CD4-positive, CD25-positive, alpha-beta regulatory T cell (primary cell): ENCODE results near the gene CENPF. TPM values are rescaled to one million over a fixed set of nuclear protein-coding genes. Genes with fewer than 3 reads are reported as not detected.

Experiments used
- ATAC-seq, 2 donors: fragments of 150-1000 bp; cut with Tn5 transposase; one replicate each; pipeline ENCODE4 v1.10.0; 2021; ENCODE audit warnings: low read depth in 2 of 2, moderate number of reproducible peaks in 2 of 2, moderate library complexity in 1 of 2
- DNase-seq, 3 donors: peaks; one replicate each; pipeline versions ENCODE4 v3.0.0 to v3.0.0-alpha.2; 2012 to 2022; ENCODE audit warnings: mixed read lengths in 1 of 3
- H3K27ac ChIP-seq: one replicate; pipeline ENCODE4 v1.7.0; 2013; ENCODE audit warnings: mild to moderate bottlenecking, low read length; ENCODE audit not compliant: insufficient read depth, poor library complexity, severe bottlenecking
- H3K27me3 ChIP-seq: one replicate; pipeline ENCODE4 v1.7.0; 2013; ENCODE audit warnings: low read length; ENCODE audit not compliant: control insufficient read depth, insufficient read depth
- H3K36me3 ChIP-seq: one replicate; pipeline ENCODE4 v1.7.0; 2013; ENCODE audit warnings: mild to moderate bottlenecking, low read length, moderate library complexity; ENCODE audit not compliant: control insufficient read depth, insufficient read depth
- H3K4me1 ChIP-seq: 2 replicates; pipeline ENCODE4 v1.7.0; 2013; ENCODE audit warnings: mild to moderate bottlenecking, low read length; ENCODE audit not compliant: insufficient read depth, control insufficient read depth, poor library complexity, severe bottlenecking
- H3K4me3 ChIP-seq: one replicate; pipeline ENCODE4 v1.7.0; 2013; ENCODE audit warnings: low read depth, mild to moderate bottlenecking, low read length, moderate library complexity
- H3K9me3 ChIP-seq, 2 experiments: 1 replicate in 1 of 2; 2 replicates in 1 of 2; pipeline ENCODE4 v1.7.0; 2013; ENCODE audit warnings: low read length in 2 of 2, mild to moderate bottlenecking in 1 of 2, moderate library complexity in 1 of 2; ENCODE audit not compliant: control insufficient read depth in 2 of 2
- H3K27ac Mint-ChIP-seq, 3 donors: one replicate each; pipeline ENCODE4 v1.8.0; 2020 to 2022; ENCODE audit warnings: mild to moderate bottlenecking in 3 of 3, mixed read lengths in 3 of 3, moderate library complexity in 2 of 3
- H3K27me3 Mint-ChIP-seq: one replicate; pipeline ENCODE4 v1.8.0; 2022; ENCODE audit warnings: mild to moderate bottlenecking, mixed read lengths
- H3K36me3 Mint-ChIP-seq: one replicate; pipeline ENCODE4 v1.8.0; 2020; ENCODE audit warnings: mixed read lengths
- H3K4me1 Mint-ChIP-seq, 4 donors: one replicate each; pipeline ENCODE4 v1.8.0; 2020 to 2022; ENCODE audit warnings: mixed read lengths in 4 of 4, mild to moderate bottlenecking in 1 of 4
- H3K4me3 Mint-ChIP-seq, 4 donors: one replicate each; pipeline ENCODE4 v1.8.0; 2020 to 2022; ENCODE audit warnings: mild to moderate bottlenecking in 4 of 4, mixed read lengths in 4 of 4, moderate library complexity in 3 of 4
- H3K9me3 Mint-ChIP-seq, 7 donors: one replicate each; pipeline ENCODE4 v1.8.0; 2020 to 2022; ENCODE audit warnings: mixed read lengths in 7 of 7, mild to moderate bottlenecking in 3 of 7, moderate library complexity in 2 of 7
- polyA plus RNA-seq, 4 donors: library from polyadenylated mRNA; unstranded; fragments of 300-500 nt; fragmentation: Illumina TruSeq; gene quantifications; one replicate each; pipeline ENCODE4 v1.2.3, GENCODE V29; 2021
- total RNA-seq: library from RNA; stranded (reverse); gene quantifications from one replicate; pipeline ENCODE4 v1.2.3, GENCODE V29; 2022

Gene CENPF
- total and polyA plus RNA-seq, 5 donors from 2014 or later, result 0.75 to 7.9 (median 1.2) TPM

- Mint-ChIP-seq H3K9me3 (peaks cover 0 to 29% (median 9%) of the 10 kb centered on the region in 7 donors), H3K4me3 (no peak overlapping the region), H3K36me3 (no peaks in the 10 kb centered on the region), H3K27me3 (no peaks in the 10 kb centered on the region), H3K4me1 (no peaks in the 10 kb centered on the region), H3K27ac (no peak overlapping the region)
- no peaks in the 10 kb centered on the region for H3K4me1 ChIP-seq
- no peak overlapping the region for H3K27ac ChIP-seq
- no peaks in the 10 kb centered on the region for H3K36me3 ChIP-seq
- ATAC-seq, result no peak
- H3K9me3 ChIP-seq, result no peaks in the 10 kb centered on the region
- DNase-seq, result no peak
- no peak overlapping the region for H3K4me3 ChIP-seq
- H3K27me3 ChIP-seq, result no peaks in the 10 kb centered on the region
Measured at GRCh38 chr1:214702556-214702955, 99.6 kb downstream of the CENPF start.

GRCh38 chr1:214707306-214708087, 104.5 kb downstream of the CENPF start:
- no peaks in the 10 kb centered on the region for H3K9me3 ChIP-seq
- H3K27me3 Mint-ChIP-seq, result no peaks in the 10 kb centered on the region
- peaks cover 0 to 29% (median 8%) of the 10 kb centered on the region in 7 donors for H3K9me3 Mint-ChIP-seq

GRCh38 chr1:214708321-214708955, 105.4 kb downstream of the CENPF start:
- DNase-seq (no peak), ATAC-seq (no peak)
- no peak overlapping the region for H3K4me3 Mint-ChIP-seq
- H3K4me1 ChIP-seq, result no peaks in the 10 kb centered on the region
- H3K27ac Mint-ChIP-seq, result no peak overlapping the region
- no peaks in the 10 kb centered on the region for H3K4me1 Mint-ChIP-seq
- no peaks in the 10 kb centered on the region for H3K36me3 Mint-ChIP-seq
- no peaks in the 10 kb centered on the region for H3K36me3 ChIP-seq
- peaks cover 0 to 25% (median 6%) of the 10 kb centered on the region in 7 donors for H3K9me3 Mint-ChIP-seq
- no peaks in the 10 kb centered on the region for H3K27me3 Mint-ChIP-seq
- no peak overlapping the region for H3K27ac ChIP-seq
- H3K9me3 ChIP-seq, result no peaks in the 10 kb centered on the region
- H3K27me3 ChIP-seq, result no peaks in the 10 kb centered on the region
- H3K4me3 ChIP-seq, result no peak overlapping the region

More at GRCh38 chr1:214707306-214708087, 104.5 kb downstream of the CENPF start:
- Mint-ChIP-seq H3K36me3 (no peaks in the 10 kb centered on the region), H3K4me3 (no peak overlapping the region), H3K27ac (no peak overlapping the region), H3K4me1 (no peaks in the 10 kb centered on the region)
- ATAC-seq, result no peak
- H3K27ac ChIP-seq, result no peak overlapping the region
- no peak for DNase-seq
- H3K4me3 ChIP-seq, result no peak overlapping the region
- no peaks in the 10 kb centered on the region for H3K4me1 ChIP-seq
- no peaks in the 10 kb centered on the region for H3K27me3 ChIP-seq
- no peaks in the 10 kb centered on the region for H3K36me3 ChIP-seq

GRCh38 chr1:214709241-214709640, 106.2 kb downstream of the CENPF start:
- Histone ChIP-seq H3K36me3 (no peaks in the 10 kb centered on the region), H3K4me3 (no peak overlapping the region), H3K27ac (no peak overlapping the region), H3K27me3 (no peaks in the 10 kb centered on the region), H3K9me3 (no peaks in the 10 kb centered on the region), H3K4me1 (no peaks in the 10 kb centered on the region)
- Mint-ChIP-seq H3K9me3 (peaks cover 0 to 17% (median 4%) of the 10 kb centered on the region in 7 donors), H3K27me3 (no peaks in the 10 kb centered on the region), H3K4me3 (no peak overlapping the region), H3K27ac (no peak overlapping the region), H3K4me1 (no peaks in the 10 kb centered on the region), H3K36me3 (no peaks in the 10 kb centered on the region)
- DNase-seq (no peak), ATAC-seq (no peak)

- H3K36me3 Mint-ChIP-seq, result no peaks in the 10 kb centered on the region
- H3K27me3 ChIP-seq, result no peaks in the 10 kb centered on the region
- H3K4me1 Mint-ChIP-seq, result no peaks in the 10 kb centered on the region
- no peak overlapping the region for H3K27ac ChIP-seq
- no peak overlapping the region for H3K4me3 ChIP-seq
- DNase-seq (no peak), ATAC-seq (no peak)
- H3K9me3 Mint-ChIP-seq, result peaks cover 0 to 5% (median 0%) of the 10 kb centered on the region in 7 donors
- H3K4me3 Mint-ChIP-seq, result no peak overlapping the region
- no peaks in the 10 kb centered on the region for H3K4me1 ChIP-seq
- H3K27ac Mint-ChIP-seq, result peak overlapping the region in 1 of 3 donors; percentile 36
- H3K27me3 Mint-ChIP-seq, result no peaks in the 10 kb centered on the region
- H3K36me3 ChIP-seq, result no peaks in the 10 kb centered on the region
- no peaks in the 10 kb centered on the region for H3K9me3 ChIP-seq
Measured at GRCh38 chr1:214712737-214713136, 109.7 kb downstream of the CENPF start.

Other genes starting within 250 kb of the CENPF start
- gene PTPN14, start 51.6 kb upstream of the CENPF start, total RNA-seq, result 0.10 TPM
- gene PTPN14, start 51.6 kb upstream of the CENPF start, polyA plus RNA-seq, result under 1 TPM in 2 of 4 donors, not detected in 2; 0.02 to 0.06 TPM